Regular cardiac myocyte (primary cell): ENCODE results near the gene PCDH9. TPM values are rescaled to one million over a fixed set of nuclear protein-coding genes. Genes with fewer than 3 reads are reported as not detected.

Experiments used
- total RNA-seq: library from RNA; depleted of rRNA; stranded (reverse); fragments of >200 nt; gene quantifications from 2 replicates; pipeline ENCODE4 v1.2.3, GENCODE V29; 2014

The PCDH9 gene
- 5.6 and 11.3 TPM in 2 replicates for total RNA-seq

GRCh38 chr13:67229481-67230403, at the start of gene PCDH9:
Gene PCDH9 (minus strand): TSS chr13:67230336. CDS start chr13:67228440, 1,896 bp downstream.

